OCI-LY1 (cell line): ENCODE results near the gene NDUFB4.

Experiments used
- H2AFZ ChIP-seq: fragments of 200-600 bp; sonication (generic), shearing (Covaris generic); 2 replicates; pipeline ENCODE4 v1.6.0; 2014; ENCODE audit warnings: antibody characterized with exemption, mild to moderate bottlenecking, low read length
- H3F3A ChIP-seq: fragments of 200-600 bp; sonication (generic), shearing (Covaris generic); 2 replicates; pipeline ENCODE4 v1.6.0; 2014; ENCODE audit warnings: mild to moderate bottlenecking, antibody characterized with exemption, low read length, moderate library complexity; ENCODE audit not compliant: insufficient read depth
- H3K27ac ChIP-seq: fragments of 200-600 bp; sonication (generic); 2 replicates; pipeline ENCODE4 v1.5.1; 2014; ENCODE audit warnings: low read length, mixed run types, mild to moderate bottlenecking, low read depth; ENCODE audit not compliant: poor library complexity, severe bottlenecking
- H3K27me3 ChIP-seq: fragments of 200-600 bp; sonication (generic); 2 replicates; pipeline ENCODE4 v1.6.0; 2014; ENCODE audit warnings: antibody characterized with exemption, mild to moderate bottlenecking, low read length, moderate library complexity; ENCODE audit not compliant: insufficient read depth
- H3K36me3 ChIP-seq: fragments of 200-600 bp; sonication (generic); 2 replicates; pipeline ENCODE4 v1.6.1; 2014; ENCODE audit warnings: mild to moderate bottlenecking, antibody characterized with exemption, low read length, moderate library complexity, mixed read lengths; ENCODE audit not compliant: insufficient read depth
- H3K4me1 ChIP-seq: fragments of 200-600 bp; sonication (generic); 2 replicates; pipeline ENCODE4 v1.5.1; 2014; ENCODE audit warnings: mild to moderate bottlenecking, low read length, moderate library complexity; ENCODE audit not compliant: insufficient read depth, severe bottlenecking
- H3K4me2 ChIP-seq: fragments of 200-600 bp; sonication (generic), shearing (Covaris generic); 2 replicates; pipeline ENCODE4 v1.6.1; 2014; ENCODE audit warnings: low read length
- H3K4me3 ChIP-seq: fragments of 200-600 bp; sonication (generic); 2 replicates; pipeline ENCODE4 v1.5.1; 2014; ENCODE audit warnings: low read length, low read depth, mild to moderate bottlenecking, mixed read lengths; ENCODE audit not compliant: poor library complexity, severe bottlenecking
- H3K79me2 ChIP-seq: fragments of 200-600 bp; shearing (Covaris generic); 2 replicates; pipeline ENCODE4 v1.6.1; 2016; ENCODE audit warnings: mixed run types, low read length, mixed read lengths; ENCODE audit not compliant: insufficient read depth
- H3K9ac ChIP-seq: fragments of 200-600 bp; sonication (generic), shearing (Covaris generic); 2 replicates; pipeline ENCODE4 v1.6.1; 2014; ENCODE audit warnings: mild to moderate bottlenecking, low read length, mixed read lengths
- H3K9me2 ChIP-seq: fragments of 200-600 bp; sonication (generic), shearing (Covaris generic); 2 replicates; pipeline ENCODE4 v1.6.1; 2014; ENCODE audit warnings: low read depth, mild to moderate bottlenecking, low read length, mixed read lengths
- H3K9me3 ChIP-seq: fragments of 200-600 bp; shearing (Covaris generic); 2 replicates; pipeline ENCODE4 v1.6.1; 2014; ENCODE audit warnings: low read length, mixed read lengths
- H4K20me1 ChIP-seq: fragments of 200-600 bp; sonication (generic), shearing (Covaris generic); 2 replicates; pipeline ENCODE4 v1.6.0; 2016; ENCODE audit warnings: mild to moderate bottlenecking, low read length; ENCODE audit not compliant: insufficient read depth
- CTCF ChIP-seq: fragments of 200-600 bp; sonication (generic), shearing (Covaris generic); IDR thresholded peaks from 2 replicates; pipeline ENCODE4 v1.5.1; 2017; ENCODE audit warnings: mild to moderate bottlenecking, antibody characterized with exemption, low read length, moderate library complexity, mixed read lengths
- EZH2 ChIP-seq: fragments of 200-600 bp; sonication (generic), shearing (Covaris generic); IDR thresholded peaks from 2 replicates; pipeline ENCODE4 v1.8.0; 2017; ENCODE audit warnings: borderline replicate concordance, mixed run types, mild to moderate bottlenecking, antibody characterized with exemption, low read length, moderate library complexity, mixed read lengths

Gene NDUFB4

DNA sequence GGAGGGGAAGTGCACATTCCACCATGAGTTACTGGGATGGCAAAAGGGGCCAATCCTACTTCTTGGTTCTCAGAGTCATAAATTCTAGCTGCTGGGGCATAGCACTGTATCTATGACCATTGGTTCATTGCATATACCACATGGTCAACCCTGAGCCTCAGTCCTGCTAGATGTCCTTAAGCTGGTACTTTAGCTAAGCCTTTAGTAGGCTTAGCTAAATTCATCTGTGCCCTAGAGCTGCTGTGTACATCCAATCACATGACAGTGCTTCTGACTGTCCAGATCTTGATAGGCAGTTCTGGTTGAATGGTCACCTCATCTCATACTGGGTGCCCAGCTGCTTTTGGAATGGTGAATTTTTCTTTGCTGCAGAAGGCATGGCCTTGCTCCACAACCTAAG, 8.2 kb downstream of the NDUFB4 start:
- H3K4me3 ChIP-seq, result no peak overlapping the region
- H3K4me2 ChIP-seq, result no peak overlapping the region
- no peak overlapping the region for H3K27ac ChIP-seq

DNA sequence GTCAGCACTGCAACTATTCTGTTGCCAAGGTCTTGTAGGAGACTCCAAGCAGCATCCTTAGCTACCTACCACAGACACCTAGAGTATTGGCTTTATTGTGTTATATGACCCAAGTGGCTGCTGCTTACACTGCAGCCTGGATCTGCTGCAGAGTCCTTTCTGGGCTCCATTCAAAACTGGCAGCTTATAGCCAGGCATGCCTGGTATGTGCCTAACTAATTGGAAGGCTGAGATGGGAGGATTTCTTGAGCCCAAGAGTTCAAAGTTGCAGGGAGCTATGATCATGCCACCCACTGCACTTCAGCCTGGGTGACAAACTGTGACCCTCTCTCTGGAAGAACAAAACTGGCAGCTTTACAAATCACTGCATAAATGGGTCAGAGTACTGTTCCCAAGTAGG, 8.6 kb downstream of the NDUFB4 start:
- Histone ChIP-seq H3K9me3 (no peaks in the 10 kb centered on the region), H3K9me2 (no peaks in the 10 kb centered on the region), H3K36me3 (peaks cover 31% of the 10 kb centered on the region)

More for the DNA sequence above, 8.2 kb downstream of the NDUFB4 start:
- no peak overlapping the region for H2AFZ ChIP-seq
- no peaks in the 10 kb centered on the region for H3K79me2 ChIP-seq
- TF ChIP-seq CTCF, result no peak
- peaks cover 35% of the 10 kb centered on the region for H3K36me3 ChIP-seq
- no peaks in the 10 kb centered on the region for H4K20me1 ChIP-seq
- no peaks in the 10 kb centered on the region for H3K27me3 ChIP-seq
- no peaks in the 10 kb centered on the region for H3K9me3 ChIP-seq
- H3K4me1 ChIP-seq, result no peaks in the 10 kb centered on the region
- H3F3A ChIP-seq, result no peaks in the 10 kb centered on the region
- no peaks in the 10 kb centered on the region for H3K9me2 ChIP-seq
- no peak overlapping the region for H3K9ac ChIP-seq

GRCh38 chr3:120608506-120608905, 12.4 kb downstream of the NDUFB4 start:
- no peak for TF ChIP-seq CTCF
- no peak for TF ChIP-seq EZH2
- Histone ChIP-seq H3K4me3 (no peak overlapping the region), H3K36me3 (no peaks in the 10 kb centered on the region), H3K9me3 (no peaks in the 10 kb centered on the region), H3K4me2 (no peak overlapping the region), H3K9ac (no peak overlapping the region), H3K79me2 (no peaks in the 10 kb centered on the region), H4K20me1 (no peaks in the 10 kb centered on the region), H3F3A (no peaks in the 10 kb centered on the region), H3K4me1 (no peaks in the 10 kb centered on the region), H3K9me2 (no peaks in the 10 kb centered on the region), H3K27me3 (no peaks in the 10 kb centered on the region), H2AFZ (no peak overlapping the region), H3K27ac (no peak overlapping the region)

More for the DNA sequence above, 8.6 kb downstream of the NDUFB4 start:
- Histone ChIP-seq H3K9ac (no peak overlapping the region), H3F3A (no peaks in the 10 kb centered on the region), H3K4me3 (no peak overlapping the region), H3K79me2 (no peaks in the 10 kb centered on the region), H3K4me2 (no peak overlapping the region), H3K4me1 (no peaks in the 10 kb centered on the region), H3K27ac (no peak overlapping the region), H2AFZ (no peak overlapping the region), H4K20me1 (no peaks in the 10 kb centered on the region), H3K27me3 (no peaks in the 10 kb centered on the region)
- TF ChIP-seq CTCF (no peak), EZH2 (no peak)
